ENCODE data around the gene CRB1.

CRB1 gene

DNA sequence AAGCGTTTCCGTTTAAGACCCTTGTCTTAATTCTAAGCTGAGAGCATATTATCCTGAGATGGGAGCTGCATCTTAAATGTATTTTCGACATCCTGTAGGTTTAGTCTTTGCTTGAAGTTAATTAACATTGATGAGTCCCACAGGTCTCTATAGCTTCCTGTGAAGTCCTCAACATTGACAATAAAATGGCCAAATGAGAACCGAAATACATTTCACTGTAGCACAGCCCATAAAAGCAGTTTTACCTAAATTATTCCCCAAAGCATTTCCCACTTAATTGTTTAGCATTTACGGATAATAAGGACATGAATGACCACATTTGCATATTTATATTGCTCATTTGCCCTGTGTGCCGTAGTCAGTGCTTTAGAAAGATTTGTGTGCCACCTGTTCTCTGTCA, 116.4 kb downstream of the CRB1 start:
- TF ChIP-seq, protein P1, sequence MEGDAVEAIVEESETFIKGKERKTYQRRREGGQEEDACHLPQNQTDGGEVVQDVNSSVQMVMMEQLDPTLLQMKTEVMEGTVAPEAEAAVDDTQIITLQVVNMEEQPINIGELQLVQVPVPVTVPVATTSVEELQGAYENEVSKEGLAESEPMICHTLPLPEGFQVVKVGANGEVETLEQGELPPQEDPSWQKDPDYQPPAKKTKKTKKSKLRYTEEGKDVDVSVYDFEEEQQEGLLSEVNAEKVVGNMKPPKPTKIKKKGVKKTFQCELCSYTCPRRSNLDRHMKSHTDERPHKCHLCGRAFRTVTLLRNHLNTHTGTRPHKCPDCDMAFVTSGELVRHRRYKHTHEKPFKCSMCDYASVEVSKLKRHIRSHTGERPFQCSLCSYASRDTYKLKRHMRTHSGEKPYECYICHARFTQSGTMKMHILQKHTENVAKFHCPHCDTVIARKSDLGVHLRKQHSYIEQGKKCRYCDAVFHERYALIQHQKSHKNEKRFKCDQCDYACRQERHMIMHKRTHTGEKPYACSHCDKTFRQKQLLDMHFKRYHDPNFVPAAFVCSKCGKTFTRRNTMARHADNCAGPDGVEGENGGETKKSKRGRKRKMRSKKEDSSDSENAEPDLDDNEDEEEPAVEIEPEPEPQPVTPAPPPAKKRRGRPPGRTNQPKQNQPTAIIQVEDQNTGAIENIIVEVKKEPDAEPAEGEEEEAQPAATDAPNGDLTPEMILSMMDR (IDR thresholded peaks at IDR 0.05; ENCODE audit: control insufficient read depth, insufficient read depth, low read depth, low read length, missing control alignments) = no peak
- DNase-seq (ENCODE audit: low read depth) = no peak
- no peak overlapping the region for H3K4me3 ChIP-seq (ENCODE audit: control insufficient read depth, low read depth, low read length)

DNA sequence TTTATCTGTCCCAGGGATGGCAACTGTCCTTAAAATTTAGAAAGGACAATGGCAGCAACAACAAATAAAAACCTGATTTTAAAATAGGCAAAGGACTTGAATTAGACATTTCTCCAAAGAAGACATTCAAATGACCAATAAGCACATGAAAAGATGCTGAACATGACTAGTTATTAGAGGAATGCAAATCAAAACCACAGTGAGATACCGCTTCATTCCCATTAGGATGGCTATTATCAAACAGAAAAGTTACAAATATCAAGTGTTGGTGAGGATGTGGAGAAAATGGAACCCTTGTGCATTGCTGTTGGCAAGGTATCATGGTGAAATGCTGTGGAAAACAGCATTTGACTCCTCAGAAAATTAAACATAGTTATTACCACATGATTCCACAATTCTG, 120.7 kb downstream of the CRB1 start:
- H3K4me3 ChIP-seq (ENCODE audit: control insufficient read depth, low read depth, low read length) = no peak overlapping the region
- no peak for DNase-seq (ENCODE audit: low read depth)
- TF ChIP-seq, protein P1 (IDR thresholded peaks at IDR 0.05; ENCODE audit: control insufficient read depth, insufficient read depth, low read depth, low read length, missing control alignments) = no peak

DNA sequence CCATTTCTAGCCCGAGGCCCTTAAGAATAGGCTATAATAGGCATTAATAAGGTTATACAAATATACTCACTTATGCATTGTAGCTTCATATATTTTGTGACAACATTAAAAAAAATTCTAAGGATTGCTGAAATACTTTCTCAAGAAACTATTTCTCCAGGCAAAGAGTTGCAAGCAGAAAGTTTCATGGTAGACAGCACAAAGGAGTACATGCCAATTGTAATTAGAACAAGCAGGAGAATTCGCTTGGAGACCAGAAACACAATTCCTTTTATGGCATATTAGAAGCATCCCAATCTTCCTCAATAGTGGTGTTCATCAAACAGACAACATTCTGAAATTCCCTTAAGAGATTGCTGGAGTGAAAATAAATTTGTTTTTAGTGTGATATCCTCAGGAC, 122.8 kb downstream of the CRB1 start:
- no peak for DNase-seq (ENCODE audit: low read depth)
- TF ChIP-seq, protein P1 (IDR thresholded peaks at IDR 0.05; ENCODE audit: control insufficient read depth, insufficient read depth, low read depth, low read length, missing control alignments) = no peak
- H3K4me3 ChIP-seq (ENCODE audit: control insufficient read depth, low read depth, low read length) = no peak overlapping the region

DNA sequence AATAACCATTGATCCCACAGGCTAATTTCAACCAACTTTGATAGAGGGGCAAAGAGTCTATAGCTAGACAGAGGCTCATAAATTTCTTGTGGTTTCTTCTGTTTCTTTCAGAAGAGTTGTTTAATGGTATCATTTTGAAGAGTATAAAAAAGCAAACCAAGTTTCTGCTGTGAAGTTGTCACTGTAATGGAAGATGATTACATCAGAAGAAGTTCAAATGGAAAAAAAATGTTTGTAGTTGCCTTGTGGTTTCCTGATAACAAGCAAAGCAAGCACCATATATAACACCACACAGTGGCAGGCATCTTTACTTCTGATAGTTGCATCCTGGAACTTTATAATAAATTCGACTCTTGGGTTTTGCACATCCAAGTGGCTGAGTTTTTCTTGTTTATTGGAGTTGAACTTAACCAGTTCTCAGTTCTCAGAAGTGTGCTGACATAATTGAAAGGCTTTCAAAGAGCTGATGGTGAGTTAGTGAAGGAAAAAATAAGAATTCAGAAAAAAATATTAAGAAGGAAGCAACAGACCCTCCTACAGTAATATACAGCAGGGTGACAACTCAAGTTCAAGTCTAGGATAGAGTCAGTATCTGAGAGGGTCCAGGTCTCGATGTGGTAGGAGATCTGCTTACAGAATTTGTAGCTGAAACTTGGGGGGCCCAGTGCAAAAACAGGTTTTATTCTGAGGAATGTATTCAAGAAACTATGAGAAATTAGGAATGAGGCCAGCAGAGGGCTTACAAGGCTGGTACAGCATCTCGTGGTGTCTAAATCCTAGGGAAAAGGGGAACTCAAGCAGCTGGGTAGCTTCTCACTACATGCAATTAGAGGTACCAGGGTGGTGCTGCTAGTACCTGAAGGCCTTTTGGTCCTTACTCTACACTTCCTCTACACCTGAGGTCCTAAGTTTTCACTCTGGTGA, 123.5 kb downstream of the CRB1 start:
- H3K4me3 ChIP-seq (ENCODE audit: control insufficient read depth, low read depth, low read length) = no peak overlapping the region
- no peak for DNase-seq (ENCODE audit: low read depth)

DNA sequence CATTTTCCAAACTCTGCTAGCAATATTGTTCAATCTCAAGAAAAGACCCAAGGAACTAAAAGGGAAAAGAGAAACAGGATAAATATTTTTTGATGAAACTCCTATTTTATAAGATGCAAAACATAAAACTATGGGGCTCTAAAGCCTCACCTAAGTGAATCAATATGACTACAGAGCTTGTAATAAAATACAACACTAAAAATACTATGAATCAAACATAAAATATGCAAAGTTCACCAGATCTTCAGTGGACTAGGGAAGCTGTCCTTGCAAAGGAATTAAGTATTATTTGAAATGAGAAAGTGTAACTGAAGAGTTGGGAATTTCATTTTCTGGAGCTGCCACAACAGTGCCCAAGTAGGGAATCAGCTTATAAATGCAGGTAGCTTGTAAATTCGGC, 124.5 kb downstream of the CRB1 start:
- no peak for DNase-seq (ENCODE audit: low read depth)
- no peak overlapping the region for H3K4me3 ChIP-seq (ENCODE audit: control insufficient read depth, low read depth, low read length)
- TF ChIP-seq, protein P1 (IDR thresholded peaks at IDR 0.05; ENCODE audit: control insufficient read depth, insufficient read depth, low read depth, low read length, missing control alignments) = no peak

More for the DNA sequence above, 123.5 kb downstream of the CRB1 start:
- TF ChIP-seq, protein P1 (IDR thresholded peaks at IDR 0.05; ENCODE audit: control insufficient read depth, insufficient read depth, low read depth, low read length, missing control alignments) = no peak

DNA sequence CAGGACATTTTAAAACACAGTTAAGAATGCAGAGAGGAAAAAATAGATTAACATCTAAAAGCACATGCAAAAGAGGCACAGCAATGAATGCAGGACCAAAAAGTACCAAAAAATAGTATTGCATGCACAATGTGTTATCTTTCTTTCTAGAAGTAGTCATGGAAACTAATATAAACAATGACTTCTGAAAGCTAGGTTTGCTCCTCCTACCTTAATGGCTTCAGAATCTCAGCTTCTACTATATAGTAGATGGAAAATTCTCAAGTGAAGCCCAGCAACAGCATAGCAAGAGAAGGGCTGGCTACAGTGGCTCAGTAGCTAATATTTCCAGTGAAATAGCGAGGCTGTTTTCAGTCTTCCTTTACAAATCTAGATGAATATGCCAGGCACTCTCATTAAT, 125.1 kb downstream of the CRB1 start:
- H3K4me3 ChIP-seq (ENCODE audit: control insufficient read depth, low read depth, low read length) = no peak overlapping the region
- DNase-seq (ENCODE audit: low read depth) = no peak
- TF ChIP-seq, protein P1 (IDR thresholded peaks at IDR 0.05; ENCODE audit: control insufficient read depth, insufficient read depth, low read depth, low read length, missing control alignments) = no peak
